ENCODE results near the gene SPATA1. TPM values are rescaled to one million over a fixed set of nuclear protein-coding genes. Genes with fewer than 3 reads are reported as not detected.

The SPATA1 gene
- total and polyA plus RNA-seq, 2 of the 13 experiments (the other 11 are each of a cell fraction or from before 2014, with no cell fraction given), result 0.70 to 1.4 TPM

DNA sequence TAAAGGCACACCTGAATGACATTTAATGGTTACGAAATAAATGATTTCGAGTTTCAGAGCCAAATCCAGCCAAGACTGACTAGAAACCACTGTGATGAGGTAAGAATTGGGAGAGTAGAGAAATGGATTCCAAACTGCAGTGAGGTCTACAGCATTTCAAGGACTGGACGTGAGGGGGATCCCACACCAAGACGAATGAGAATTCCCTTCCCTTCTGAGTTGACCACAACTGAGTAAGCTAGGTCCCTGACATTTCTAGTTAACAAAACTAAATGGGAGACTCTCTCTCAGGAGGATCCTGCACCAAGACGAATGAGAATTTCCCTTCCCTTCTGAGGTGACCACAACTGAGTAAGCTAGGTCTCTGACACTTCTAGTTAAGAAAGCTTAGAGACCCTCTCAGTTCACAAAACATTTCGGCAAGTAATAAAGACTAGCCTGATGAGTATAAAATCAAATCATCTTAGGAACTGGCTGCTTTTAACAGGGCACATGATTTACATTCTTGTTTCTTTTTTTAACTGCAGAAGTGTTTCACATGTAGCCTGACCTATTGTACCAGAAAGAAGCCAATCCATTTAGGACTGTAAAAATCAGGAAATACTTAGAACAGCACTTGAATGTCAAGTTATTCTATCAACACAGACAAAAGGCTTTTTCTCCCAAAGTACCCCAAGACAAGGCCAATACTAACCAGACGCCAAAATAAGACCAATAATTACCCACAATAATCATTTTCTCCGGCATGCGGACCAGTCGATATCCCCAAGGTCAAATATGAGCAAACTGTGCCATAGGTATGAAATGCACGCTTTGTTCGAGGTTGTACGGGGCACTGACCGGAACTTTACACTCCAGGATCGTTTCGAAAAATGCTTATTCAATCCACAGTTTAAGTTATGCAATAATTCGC, 1.4 kb upstream of the SPATA1 start (continued):
- TF ChIP-seq CAMTA2 (CRISPR knock-in tag; IDR thresholded peaks at IDR 0.05; ENCODE audit: borderline replicate concordance), result no peak
- TF ChIP-seq, protein P1, sequence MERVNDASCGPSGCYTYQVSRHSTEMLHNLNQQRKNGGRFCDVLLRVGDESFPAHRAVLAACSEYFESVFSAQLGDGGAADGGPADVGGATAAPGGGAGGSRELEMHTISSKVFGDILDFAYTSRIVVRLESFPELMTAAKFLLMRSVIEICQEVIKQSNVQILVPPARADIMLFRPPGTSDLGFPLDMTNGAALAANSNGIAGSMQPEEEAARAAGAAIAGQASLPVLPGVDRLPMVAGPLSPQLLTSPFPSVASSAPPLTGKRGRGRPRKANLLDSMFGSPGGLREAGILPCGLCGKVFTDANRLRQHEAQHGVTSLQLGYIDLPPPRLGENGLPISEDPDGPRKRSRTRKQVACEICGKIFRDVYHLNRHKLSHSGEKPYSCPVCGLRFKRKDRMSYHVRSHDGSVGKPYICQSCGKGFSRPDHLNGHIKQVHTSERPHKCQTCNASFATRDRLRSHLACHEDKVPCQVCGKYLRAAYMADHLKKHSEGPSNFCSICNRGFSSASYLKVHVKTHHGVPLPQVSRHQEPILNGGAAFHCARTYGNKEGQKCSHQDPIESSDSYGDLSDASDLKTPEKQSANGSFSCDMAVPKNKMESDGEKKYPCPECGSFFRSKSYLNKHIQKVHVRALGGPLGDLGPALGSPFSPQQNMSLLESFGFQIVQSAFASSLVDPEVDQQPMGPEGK (CRISPR knock-in tag; IDR thresholded peaks at IDR 0.05), result 0 out of 2 replicates have a peak, but pooled peaks have one; percentile 37
- TF ChIP-seq MIER2 (CRISPR knock-in tag; IDR thresholded peaks at IDR 0.05), result no peak
- peak; percentile 80 for TF ChIP-seq MED1 (CRISPR knock-in tag; IDR thresholded peaks at IDR 0.05)
- TF ChIP-seq, protein P2, sequence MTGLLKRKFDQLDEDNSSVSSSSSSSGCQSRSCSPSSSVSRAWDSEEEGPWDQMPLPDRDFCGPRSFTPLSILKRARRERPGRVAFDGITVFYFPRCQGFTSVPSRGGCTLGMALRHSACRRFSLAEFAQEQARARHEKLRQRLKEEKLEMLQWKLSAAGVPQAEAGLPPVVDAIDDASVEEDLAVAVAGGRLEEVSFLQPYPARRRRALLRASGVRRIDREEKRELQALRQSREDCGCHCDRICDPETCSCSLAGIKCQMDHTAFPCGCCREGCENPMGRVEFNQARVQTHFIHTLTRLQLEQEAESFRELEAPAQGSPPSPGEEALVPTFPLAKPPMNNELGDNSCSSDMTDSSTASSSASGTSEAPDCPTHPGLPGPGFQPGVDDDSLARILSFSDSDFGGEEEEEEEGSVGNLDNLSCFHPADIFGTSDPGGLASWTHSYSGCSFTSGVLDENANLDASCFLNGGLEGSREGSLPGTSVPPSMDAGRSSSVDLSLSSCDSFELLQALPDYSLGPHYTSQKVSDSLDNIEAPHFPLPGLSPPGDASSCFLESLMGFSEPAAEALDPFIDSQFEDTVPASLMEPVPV (CRISPR knock-in tag; IDR thresholded peaks at IDR 0.05), result no peak; the same call in 1 of the 2 replicates
- TF ChIP-seq, protein P3, sequence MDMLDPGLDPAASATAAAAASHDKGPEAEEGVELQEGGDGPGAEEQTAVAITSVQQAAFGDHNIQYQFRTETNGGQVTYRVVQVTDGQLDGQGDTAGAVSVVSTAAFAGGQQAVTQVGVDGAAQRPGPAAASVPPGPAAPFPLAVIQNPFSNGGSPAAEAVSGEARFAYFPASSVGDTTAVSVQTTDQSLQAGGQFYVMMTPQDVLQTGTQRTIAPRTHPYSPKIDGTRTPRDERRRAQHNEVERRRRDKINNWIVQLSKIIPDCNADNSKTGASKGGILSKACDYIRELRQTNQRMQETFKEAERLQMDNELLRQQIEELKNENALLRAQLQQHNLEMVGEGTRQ (IDR thresholded peaks at IDR 0.05; ENCODE audit: low read depth, low read length), result no peak
- TF ChIP-seq, protein P3 (CRISPR knock-in tag; IDR thresholded peaks at IDR 0.05; ENCODE audit: borderline replicate concordance), result no peak
- no peak for TF ChIP-seq FIP1L1 (IDR thresholded peaks at IDR 0.05; ENCODE audit: borderline replicate concordance, insufficient read depth, low read depth, low read length)
- TF ChIP-seq, protein P4, sequence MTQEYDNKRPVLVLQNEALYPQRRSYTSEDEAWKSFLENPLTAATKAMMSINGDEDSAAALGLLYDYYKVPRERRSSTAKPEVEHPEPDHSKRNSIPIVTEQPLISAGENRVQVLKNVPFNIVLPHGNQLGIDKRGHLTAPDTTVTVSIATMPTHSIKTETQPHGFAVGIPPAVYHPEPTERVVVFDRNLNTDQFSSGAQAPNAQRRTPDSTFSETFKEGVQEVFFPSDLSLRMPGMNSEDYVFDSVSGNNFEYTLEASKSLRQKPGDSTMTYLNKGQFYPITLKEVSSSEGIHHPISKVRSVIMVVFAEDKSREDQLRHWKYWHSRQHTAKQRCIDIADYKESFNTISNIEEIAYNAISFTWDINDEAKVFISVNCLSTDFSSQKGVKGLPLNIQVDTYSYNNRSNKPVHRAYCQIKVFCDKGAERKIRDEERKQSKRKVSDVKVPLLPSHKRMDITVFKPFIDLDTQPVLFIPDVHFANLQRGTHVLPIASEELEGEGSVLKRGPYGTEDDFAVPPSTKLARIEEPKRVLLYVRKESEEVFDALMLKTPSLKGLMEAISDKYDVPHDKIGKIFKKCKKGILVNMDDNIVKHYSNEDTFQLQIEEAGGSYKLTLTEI (CRISPR knock-in tag; conservative IDR thresholded peaks at IDR 0.05), result no peak
- TF ChIP-seq, protein P5, sequence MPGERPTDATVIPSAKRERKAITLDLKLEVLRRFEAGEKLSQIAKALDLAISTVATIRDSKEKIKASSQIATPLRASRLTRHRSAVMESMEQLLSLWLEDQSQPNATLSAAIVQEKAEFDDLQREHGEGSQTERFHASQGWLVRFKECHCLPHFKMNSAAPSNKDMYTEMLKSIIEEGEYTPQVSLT (CRISPR knock-in tag; IDR thresholded peaks at IDR 0.05; ENCODE audit: borderline replicate concordance, low read depth), result no peak
- TF ChIP-seq, protein P6, sequence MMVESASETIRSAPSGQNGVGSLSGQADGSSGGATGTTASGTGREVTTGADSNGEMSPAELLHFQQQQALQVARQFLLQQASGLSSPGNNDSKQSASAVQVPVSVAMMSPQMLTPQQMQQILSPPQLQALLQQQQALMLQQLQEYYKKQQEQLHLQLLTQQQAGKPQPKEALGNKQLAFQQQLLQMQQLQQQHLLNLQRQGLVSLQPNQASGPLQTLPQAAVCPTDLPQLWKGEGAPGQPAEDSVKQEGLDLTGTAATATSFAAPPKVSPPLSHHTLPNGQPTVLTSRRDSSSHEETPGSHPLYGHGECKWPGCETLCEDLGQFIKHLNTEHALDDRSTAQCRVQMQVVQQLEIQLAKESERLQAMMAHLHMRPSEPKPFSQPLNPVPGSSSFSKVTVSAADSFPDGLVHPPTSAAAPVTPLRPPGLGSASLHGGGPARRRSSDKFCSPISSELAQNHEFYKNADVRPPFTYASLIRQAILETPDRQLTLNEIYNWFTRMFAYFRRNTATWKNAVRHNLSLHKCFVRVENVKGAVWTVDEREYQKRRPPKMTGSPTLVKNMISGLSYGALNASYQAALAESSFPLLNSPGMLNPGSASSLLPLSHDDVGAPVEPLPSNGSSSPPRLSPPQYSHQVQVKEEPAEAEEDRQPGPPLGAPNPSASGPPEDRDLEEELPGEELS (CRISPR knock-in tag; IDR thresholded peaks at IDR 0.05), result peak; percentile 47; the same call in 1 of the 2 replicates
- 0 out of 2 replicates have a peak, but pooled peaks have one; percentile 42 for TF ChIP-seq ZSCAN9 (CRISPR knock-in tag; IDR thresholded peaks at IDR 0.05; ENCODE audit: borderline replicate concordance)
- TF ChIP-seq, protein P7, sequence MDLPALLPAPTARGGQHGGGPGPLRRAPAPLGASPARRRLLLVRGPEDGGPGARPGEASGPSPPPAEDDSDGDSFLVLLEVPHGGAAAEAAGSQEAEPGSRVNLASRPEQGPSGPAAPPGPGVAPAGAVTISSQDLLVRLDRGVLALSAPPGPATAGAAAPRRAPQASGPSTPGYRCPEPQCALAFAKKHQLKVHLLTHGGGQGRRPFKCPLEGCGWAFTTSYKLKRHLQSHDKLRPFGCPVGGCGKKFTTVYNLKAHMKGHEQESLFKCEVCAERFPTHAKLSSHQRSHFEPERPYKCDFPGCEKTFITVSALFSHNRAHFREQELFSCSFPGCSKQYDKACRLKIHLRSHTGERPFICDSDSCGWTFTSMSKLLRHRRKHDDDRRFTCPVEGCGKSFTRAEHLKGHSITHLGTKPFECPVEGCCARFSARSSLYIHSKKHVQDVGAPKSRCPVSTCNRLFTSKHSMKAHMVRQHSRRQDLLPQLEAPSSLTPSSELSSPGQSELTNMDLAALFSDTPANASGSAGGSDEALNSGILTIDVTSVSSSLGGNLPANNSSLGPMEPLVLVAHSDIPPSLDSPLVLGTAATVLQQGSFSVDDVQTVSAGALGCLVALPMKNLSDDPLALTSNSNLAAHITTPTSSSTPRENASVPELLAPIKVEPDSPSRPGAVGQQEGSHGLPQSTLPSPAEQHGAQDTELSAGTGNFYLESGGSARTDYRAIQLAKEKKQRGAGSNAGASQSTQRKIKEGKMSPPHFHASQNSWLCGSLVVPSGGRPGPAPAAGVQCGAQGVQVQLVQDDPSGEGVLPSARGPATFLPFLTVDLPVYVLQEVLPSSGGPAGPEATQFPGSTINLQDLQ (CRISPR knock-in tag; IDR thresholded peaks at IDR 0.05), result no peak
